Stimulated activated CD4-positive, alpha-beta T cell treated with anti-CD3 and anti-CD28 coated beads, Interleukin-12 subunit alpha, Interleukin-12 subunit beta, amount 100 ng/mL, for 4 hours (primary cell): ENCODE data around the gene SUMF1.
"Not testable (repeated sequence)": the region's sequence is repeated elsewhere in the genome, so short reads cannot be mapped to it uniquely, and the experiment has no call there.

Experiments
- DNase-seq: peaks from one replicate; pipeline ENCODE4 v3.0.0-alpha.2; 2020

Gene SUMF1

GRCh38 chr3:4458961-4459360 lies 8.1 kb downstream of the SUMF1 start:
- DNase-seq: no peak

DNA sequence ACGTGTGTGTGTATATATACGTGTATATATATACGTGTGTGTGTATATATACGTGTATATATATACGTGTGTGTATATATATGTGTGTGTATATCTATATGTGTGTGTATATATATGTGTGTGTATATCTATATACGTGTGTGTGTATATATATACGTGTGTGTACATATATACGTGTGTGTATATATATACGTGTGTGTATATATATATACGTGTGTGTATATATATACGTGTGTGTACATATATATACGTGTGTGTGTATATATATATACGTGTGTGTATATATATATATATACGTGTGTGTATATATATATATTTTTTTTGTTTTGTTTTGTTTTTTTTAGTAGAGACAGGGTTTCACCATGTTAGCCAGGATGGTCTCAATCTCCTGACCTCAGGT lies 10.3 kb downstream of the SUMF1 start:
- DNase-seq: not testable (repeated sequence)

- DNase-seq: no peak
Measured at GRCh38 chr3:4454142-4454541, 12.9 kb downstream of the SUMF1 start.

GRCh38 chr3:4449043-4449805 lies 17.8 kb downstream of the SUMF1 start:
- no peak for DNase-seq

DNA sequence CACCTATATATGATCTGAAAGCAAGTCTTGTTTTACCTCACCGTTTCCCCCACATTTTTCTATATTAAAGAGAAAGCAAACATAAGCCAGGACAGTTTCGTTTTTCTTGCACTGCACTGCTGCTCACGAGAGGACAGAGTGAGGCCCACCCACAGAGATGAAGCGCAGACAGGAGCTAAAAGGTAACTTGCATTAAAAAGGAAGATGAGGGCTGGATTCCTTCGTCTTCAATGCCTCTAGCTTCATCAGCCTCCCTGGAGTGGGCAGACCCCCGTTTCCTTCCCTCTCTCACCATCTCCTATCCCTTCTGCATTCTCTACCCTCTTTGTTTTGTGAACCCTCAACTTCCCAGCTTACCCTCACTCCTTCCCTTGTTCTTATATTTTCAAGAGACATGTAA lies 18.9 kb downstream of the SUMF1 start:
- no peak for DNase-seq

DNA sequence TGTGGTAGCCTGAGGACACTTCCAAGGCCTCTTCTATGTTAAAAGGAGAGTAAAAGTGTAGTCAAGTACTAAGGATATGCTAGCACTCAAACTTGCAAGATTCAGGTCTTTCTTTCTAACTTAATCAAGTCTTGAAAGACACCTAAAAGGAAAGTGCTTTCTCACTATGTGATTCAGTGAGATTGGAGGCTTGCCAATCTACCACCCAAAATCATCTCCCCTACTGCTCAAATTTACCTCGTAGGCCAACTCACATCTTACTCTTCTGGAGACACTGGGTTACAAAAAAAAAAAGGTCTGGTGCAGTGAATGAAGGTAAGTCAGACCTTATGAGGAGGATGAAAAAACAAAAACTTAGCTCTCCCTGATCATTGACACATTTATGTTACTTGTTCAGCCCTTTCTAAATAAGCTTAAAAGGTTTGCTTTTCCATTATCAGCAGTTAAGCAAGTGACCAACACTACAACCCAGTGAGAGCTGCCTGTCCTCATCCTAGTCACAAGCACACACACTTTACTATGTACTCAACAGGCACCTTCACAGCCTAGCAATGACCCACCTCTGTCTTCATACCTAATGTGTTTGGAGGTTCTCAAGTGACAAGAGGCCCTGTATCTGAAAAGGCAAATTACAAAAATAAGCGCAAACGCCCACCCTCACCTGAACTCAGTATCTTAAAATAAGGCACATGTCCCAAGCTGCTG lies 19.6 kb downstream of the SUMF1 start:
- DNase-seq: no peak

GRCh38 chr3:4440951-4441350 lies 26.1 kb downstream of the SUMF1 start:
- no peak for DNase-seq

- no peak for DNase-seq
Measured at GRCh38 chr3:4438296-4438695, 28.8 kb downstream of the SUMF1 start.

DNA sequence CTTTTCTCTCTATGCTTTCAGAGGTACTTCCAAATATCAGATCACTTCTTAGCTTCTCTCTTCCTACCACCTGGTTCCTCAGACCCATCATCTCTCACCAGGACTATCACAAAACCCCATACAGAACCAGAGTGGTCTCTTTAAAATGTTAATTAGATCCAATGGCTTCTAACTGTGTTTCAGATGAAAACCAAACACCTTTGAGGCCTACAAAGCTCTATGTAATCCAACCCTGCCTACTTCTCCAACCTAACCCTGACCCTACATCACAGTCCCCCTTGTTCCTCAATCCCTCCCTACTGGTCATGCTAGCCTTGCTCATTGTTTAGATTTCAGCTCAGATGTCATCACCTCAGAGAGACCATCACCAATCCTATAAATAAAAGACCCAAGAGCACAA lies 34.8 kb downstream of the SUMF1 start:
- no peak for DNase-seq

GRCh38 chr3:4429648-4430350 lies 37.3 kb downstream of the SUMF1 start:
- DNase-seq: no peak

DNA sequence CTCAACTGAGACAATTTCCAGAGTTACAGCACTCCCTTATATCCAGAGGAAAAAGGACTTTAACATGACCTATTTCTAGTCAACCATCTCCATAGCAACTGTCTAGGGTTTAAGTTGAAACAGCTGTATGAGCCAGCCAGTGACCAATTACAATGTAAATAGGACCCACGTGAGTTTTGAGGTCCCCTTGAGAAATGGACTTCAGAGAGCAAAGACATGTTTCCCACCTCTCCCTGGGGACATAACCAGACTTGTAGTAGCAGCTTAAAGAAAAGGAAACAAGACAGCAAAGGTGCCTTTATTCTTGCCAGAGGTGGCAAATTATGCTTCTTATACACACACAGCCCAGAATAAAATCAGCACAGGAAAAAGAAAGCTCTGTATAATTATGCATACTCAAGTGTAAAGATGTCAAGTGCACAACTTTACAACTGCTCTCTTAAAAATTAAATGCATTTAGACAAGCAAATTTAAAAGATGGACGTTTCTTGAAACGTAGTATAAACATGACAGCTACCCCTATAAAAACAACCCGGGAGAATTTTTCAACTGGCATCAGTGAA lies 40.2 kb downstream of the SUMF1 start:
- DNase-seq: no peak

DNA sequence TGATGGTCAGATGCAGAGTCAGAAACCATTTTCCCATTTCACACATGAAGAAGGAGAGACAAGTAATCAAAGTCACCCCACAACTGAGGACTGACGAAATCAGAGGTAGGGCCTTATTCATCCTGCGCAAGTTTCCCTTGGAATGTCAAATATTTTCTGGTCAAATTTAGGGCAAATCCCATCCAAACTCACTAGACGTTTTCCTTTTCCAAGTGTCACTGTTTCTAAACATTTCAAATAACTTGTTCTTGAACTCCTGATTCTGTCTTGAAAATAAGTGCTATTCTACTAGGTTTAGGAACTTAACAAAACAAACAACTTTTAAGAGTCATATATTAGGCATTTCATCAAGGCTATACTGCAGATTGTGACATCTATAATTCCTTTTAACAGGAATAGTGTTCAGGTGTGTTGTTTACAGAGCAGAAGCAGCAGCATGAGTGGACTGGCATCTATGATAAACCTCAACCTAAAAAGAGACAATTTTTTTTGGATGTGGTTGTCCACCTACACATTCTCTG lies 40.7 kb downstream of the SUMF1 start:
- DNase-seq: no peak

DNA sequence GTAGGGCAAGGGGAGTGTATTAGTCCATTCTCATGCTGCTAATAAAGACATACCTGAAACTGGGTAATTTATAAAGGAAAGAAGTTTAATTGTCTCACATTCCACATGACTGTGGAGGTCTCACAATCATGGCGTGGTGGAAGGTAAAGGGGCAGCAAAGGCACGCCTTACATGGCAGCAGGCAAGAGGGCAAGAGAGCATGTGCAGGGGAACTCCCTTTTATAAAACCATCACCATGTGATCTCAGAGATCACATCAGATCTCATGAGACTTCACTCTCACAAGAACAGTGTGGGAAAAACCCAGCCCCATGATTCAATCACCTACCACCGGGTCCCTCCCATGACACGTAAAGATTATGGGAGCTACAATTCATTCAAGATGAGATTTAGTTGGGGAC lies 41.4 kb downstream of the SUMF1 start:
- peak; percentile 14 for DNase-seq

DNA sequence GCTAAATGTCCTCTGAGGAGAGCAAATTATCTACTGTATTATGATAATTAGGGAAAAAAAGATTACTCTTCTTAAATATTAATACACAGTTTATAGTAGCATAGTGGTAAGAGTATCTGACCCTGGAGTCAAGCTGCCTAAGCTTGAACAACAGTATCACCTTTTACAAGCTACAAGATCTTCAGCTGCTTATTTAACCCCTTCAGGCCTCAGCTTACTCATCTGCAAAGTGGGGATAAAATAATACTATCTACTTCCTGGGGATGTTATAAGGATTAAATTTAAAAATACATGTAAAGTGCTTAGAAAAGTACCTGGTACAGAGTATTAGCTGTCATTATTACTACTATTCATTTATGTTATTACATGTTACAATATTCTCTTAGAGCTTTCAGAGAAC lies 42.0 kb downstream of the SUMF1 start:
- DNase-seq: no peak

DNA sequence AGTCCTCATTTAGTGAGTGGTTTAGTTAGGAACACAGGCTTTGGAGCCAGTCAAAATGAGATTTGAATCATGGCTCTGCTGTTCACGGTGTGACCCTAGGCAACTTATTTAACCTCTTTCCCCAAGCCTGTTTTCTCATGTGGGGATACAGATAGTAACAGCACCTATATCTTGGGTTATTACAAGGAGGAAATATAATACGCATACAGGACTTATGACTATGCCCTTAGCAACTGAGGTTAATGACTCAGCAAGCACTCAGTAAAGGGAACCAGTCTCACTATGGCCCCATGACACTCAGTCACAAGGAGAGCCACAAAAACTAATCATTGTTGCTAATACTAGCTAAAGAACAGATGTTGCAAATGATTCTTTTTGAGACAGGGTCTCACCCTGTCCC lies 45.9 kb downstream of the SUMF1 start:
- DNase-seq: no peak

DNA sequence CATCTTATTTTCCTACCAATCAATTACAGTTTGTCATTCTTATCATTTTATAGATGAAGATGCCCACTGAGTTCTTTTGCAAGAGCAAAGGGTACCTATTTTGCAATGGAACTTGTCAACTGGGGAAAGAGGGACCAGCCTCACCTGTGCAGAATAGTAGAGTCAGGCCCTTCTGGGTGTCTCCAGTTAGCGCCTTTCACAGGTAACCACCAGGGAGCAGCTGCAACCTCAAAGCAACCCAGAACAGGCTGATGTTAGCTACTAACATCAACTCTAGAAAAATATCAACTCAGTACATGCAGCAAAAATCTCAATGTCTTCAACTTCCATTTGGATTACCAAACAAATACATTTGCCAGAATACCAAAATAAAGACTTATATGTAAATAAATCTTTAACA lies 47.1 kb downstream of the SUMF1 start:
- no peak for DNase-seq

DNA sequence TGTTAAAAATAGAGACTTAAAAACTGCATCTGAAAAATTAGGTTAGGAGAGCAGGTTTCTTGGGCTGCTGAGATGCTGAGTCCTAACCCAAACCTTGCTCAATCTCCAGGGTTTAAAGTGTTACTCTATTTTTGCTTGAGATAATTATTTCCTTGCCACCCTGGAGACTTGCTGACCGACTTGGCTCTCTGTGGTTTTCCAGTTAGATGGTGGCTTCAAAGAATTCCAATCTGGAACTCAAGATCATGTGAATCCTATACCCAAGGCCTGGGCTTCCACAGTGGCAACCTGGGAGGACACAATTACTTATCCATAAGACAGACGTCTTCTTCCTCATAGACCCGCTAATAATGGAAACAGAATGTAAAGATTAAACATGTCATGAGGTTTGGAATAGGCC lies 47.7 kb downstream of the SUMF1 start:
- DNase-seq: no peak

- DNase-seq: no peak
Measured at GRCh38 chr3:4418156-4418555, 48.9 kb downstream of the SUMF1 start.

GRCh38 chr3:4417449-4417848 lies 49.6 kb downstream of the SUMF1 start:
- DNase-seq: no peak

- no peak for DNase-seq
Measured at GRCh38 chr3:4416961-4417360, 50.1 kb downstream of the SUMF1 start.

DNA sequence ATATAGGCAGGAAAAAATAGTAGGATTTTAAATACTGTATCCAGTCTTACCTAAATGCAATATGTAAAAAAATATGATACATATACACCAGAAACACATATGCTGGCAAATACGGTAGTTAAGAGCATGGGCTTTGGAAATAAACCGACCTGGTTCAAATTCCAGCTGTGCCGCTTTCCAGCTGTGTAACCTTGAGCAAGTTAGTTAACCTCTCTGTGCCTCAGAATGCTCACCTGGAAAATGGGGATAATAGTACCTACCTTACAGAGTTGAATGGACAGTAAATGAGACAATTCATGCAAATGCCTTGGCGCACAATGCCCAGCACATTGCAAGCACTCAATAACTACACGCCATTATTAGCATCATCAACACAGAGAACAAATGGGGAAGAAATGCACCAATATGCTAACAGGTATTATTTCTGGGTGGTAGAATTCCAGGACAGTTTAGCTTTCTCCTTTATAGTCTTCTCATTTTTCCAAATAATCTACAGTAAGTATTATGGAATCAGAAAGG lies 50.6 kb downstream of the SUMF1 start:
- DNase-seq: no peak

DNA sequence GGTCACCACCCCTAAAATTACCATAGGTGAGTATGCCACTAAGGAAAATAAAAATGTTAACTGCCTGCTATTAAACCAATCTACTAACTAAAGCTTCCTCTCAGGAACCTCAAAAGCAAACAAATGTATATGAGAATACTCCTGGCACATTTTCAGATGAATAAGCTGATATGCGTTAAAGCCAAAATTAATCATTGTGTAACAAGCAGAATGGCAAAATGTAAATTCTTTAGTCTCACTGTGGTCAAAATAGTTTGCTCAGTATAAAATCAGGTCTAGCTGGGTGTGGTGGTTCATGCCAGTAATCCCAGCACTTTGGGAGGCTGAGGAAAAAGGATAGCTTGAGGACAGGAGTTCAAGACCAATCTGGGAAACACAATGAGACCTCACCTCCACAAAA lies 53.6 kb downstream of the SUMF1 start:
- no peak for DNase-seq

DNA sequence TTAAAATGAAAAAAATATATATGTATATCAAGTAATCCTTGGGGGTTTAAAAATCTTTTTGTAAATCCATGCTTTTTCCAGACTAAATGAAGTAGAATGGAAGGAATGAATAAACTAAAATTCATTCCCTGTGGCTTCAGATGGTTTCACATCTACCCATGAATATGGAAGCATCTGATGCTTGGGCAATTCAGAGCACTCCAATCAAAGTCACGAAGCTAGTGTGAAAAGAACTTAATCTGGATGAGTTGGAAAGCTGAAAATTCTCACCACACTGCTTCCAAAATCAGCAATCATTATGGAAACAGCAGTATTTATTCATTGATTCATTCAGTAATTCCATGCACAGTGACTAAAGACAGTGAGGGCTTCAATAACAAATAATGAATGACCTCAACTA lies 55.2 kb downstream of the SUMF1 start:
- DNase-seq: no peak
